Esophagus muscularis mucosa (tissue), 3 donors: Measurements from ENCODE around the gene SOS1.

Experiments used
- POLR2A ChIP-seq: fragments of 450-650 bp; IDR thresholded peaks from one replicate; pipeline ENCODE4 v1.6.1; 2017; ENCODE audit warnings: antibody characterized with exemption, moderate library complexity, mild to moderate bottlenecking, low read depth
- POLR2AphosphoS5 ChIP-seq, 2 donors: sonication (generic); formaldehyde crosslinking; IDR thresholded peaks; one replicate each; pipeline ENCODE4 v1.6.1; 2017; ENCODE audit warnings: antibody characterized with exemption in 2 of 2
- TF ChIP-seq, protein P1 (sequence below), 3 experiments: fragments of 200-600 bp in 2 of 3; fragments of 450-650 bp in 1 of 3; sonication (generic) in 2 of 3; IDR thresholded peaks; one replicate each; pipeline ENCODE4 v1.5.1; 2017 to 2019; ENCODE audit warnings: antibody characterized with exemption in 3 of 3, mild to moderate bottlenecking in 2 of 3, moderate library complexity in 1 of 3

DNA sequence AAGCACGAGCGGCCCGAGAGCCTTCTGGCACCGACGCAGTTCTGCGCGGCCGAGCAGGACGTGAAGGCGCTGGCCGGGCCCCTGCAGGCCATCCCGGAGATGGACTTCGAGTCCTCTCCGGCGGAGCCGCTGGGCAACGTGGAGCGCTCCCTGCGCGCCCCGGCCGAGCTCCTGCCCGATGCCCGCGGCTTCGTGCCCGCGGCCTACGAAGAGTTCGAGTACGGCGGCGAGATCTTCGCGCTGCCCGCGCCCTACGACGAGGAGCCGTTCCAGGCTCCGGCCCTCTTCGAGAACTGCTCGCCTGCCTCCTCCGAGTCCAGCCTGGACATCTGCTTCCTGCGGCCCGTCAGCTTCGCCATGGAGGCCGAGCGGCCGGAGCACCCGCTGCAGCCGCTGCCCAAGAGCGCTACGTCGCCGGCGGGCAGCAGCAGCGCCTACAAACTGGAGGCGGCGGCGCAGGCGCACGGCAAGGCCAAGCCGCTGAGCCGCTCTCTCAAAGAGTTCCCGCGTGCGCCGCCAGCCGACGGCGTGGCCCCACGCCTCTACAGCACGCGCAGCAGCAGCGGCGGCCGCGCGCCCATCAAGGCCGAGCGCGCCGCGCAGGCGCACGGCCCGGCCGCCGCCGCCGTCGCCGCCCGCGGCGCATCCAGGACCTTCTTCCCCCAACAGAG is 160.8 kb downstream of the SOS1 start:
- TF ChIP-seq, protein P1, sequence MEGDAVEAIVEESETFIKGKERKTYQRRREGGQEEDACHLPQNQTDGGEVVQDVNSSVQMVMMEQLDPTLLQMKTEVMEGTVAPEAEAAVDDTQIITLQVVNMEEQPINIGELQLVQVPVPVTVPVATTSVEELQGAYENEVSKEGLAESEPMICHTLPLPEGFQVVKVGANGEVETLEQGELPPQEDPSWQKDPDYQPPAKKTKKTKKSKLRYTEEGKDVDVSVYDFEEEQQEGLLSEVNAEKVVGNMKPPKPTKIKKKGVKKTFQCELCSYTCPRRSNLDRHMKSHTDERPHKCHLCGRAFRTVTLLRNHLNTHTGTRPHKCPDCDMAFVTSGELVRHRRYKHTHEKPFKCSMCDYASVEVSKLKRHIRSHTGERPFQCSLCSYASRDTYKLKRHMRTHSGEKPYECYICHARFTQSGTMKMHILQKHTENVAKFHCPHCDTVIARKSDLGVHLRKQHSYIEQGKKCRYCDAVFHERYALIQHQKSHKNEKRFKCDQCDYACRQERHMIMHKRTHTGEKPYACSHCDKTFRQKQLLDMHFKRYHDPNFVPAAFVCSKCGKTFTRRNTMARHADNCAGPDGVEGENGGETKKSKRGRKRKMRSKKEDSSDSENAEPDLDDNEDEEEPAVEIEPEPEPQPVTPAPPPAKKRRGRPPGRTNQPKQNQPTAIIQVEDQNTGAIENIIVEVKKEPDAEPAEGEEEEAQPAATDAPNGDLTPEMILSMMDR (IDR thresholded peaks at IDR 0.05): peak in 2 of 3 experiments; percentile 7 to 28
- TF ChIP-seq POLR2AphosphoS5 (IDR thresholded peaks at IDR 0.05) (peak in 1 of 2 donors; percentile 35), POLR2A (no peak)
